OCI-M2 (cell line): ENCODE data around the gene SMIM22.

Experiments used
- DNase-seq: peaks from one replicate; lab custom pipeline; 2025; ENCODE audit not compliant: unreplicated experiment; lab: John Stamatoyannopoulos, UW

Gene SMIM22

DNA sequence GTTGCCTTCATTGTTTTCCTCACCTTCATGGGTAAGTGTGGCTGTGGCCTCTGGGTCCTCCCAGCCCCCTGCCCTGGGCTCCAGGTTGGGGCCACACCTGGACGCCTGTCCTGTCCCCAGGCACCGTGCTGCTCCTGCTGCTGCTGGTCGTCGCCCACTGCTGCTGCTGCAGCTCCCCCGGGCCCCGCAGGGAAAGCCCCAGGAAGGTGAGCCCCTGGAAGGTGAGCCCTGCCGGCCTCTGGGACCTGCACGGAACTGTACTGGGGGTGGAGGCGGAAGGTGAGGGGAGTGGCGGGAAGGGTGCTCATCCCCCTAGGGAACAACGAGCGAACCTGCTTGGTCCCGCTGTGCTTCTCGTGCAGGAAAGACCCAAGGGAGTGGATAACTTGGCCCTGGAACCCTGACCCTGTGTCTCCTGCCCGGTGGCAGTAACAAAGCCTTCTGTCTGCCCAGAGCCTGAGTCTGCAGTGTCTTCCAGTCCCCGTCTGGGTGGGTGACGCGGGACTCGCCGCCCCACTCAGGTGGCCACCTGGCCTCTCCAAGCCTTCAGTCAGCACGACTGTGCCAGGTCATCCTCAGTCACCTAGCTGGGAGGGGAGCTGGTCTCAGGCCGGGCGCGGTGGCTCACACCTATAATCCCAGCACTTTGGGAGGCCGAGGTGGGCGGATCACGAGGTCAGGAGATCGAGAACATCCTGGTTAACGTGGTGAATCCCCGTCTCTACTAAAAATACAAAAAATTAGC is 831 bp downstream of the SMIM22 start:
- DNase-seq: no peak

GRCh38 chr16:4796982-4797804 is 2.0 kb downstream of the SMIM22 start:
- DNase-seq: no peak

DNA sequence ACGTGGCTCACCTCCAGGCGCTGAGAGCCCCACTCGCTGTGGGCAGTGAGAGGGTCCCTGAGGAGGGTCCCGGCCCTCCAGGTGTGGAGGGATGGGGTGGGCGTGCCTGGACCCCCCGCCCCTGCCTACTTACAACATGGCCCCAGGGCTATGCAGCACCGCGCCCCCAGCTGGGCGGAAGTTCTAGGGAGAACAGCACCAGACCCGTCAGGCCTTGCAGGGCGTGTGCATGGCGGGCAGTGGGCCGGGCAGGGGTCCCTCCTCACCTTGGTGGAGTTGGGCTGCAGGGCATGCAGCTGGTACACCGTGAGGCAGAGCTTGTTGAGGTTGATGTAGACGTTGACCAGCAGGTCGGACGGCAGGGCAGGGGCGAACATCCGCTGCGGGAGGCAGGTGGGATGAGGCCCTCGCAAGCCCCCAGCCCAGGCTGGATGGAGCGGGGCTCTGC is 2.7 kb downstream of the SMIM22 start:
- no peak for DNase-seq

GRCh38 chr16:4798456-4798855 is 3.3 kb downstream of the SMIM22 start:
- no peak for DNase-seq

DNA sequence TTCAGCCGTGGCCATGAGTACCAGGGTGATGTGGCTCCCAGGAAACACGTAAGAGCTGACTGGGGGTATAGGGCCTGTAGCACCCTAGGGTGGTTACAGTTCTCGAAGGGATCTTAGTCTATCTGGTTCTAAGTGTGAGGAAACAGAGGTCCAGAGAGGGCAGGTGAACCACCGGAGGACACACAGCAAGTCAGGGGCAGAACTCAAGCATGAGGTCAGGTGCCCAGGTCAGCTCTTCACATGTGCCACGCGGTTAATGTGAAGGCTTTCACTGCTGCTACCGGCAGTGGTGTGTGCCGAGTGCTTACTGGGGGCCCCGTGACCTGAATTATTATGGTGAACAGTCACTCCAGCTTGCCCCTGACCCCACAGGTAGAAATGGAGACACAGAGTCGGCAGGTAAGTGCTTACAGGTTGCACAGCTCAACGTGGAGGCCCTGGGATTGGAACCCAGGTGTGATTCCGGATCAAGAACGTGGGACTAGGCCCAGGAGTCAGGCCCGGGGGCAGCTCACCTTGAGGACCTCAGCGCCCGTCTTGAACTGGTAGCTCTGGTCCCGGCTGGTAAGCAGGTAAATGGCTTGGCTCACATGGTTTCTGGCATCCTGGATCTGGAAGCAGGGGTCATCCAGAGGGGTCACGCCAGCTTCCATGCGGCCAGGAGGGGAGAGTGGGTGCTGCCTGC is 4.1 kb downstream of the SMIM22 start:
- no peak for DNase-seq

- DNase-seq: no peak
Observed at GRCh38 chr16:4800290-4801041, 5.3 kb downstream of the SMIM22 start.

GRCh38 chr16:4801051-4801961 is 6.1 kb downstream of the SMIM22 start:
- DNase-seq: no peak

DNA sequence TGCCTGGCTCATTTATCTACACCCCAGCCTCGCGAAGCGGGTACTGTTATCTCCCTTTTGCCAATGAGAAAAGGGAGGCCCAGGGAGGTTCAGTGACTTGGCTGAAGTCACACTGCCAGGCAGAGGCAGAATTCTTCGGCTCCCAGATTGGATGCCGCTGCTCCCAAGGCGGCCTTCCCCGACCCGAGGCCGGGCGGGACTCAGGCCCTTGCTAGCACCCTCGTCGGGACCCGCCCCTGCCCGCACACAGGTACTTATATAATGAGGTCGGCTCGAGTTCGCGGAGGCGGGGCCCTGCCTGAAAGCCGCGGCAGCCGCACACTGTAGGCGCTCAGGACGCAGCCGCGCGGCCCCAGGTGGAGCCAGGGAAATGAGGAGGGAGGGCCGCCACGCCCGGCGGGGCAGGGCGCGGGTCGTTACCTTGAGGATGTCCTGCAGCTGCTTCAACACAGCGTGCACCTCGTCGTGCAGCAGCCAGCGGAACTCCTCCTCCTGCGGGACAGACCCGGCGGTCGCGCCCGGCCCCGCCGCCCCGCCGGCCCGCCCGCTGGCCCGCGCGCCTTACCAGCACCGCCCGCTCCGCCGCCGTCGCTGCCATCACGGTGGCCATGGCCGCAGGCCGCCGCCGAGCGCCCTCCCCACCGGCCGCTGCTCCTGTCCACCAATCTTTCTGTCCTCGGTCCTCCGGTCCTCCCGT is 6.9 kb downstream of the SMIM22 start, which contains the start of gene ROGDI:
Gene ROGDI (minus strand): TSS at position 672 of the 697 bp plus-strand sequence. CDS start 62 bp downstream, at position 610.
- no peak for DNase-seq

- peak; percentile 49 for DNase-seq
Observed at GRCh38 chr16:4802659-4803287, 7.6 kb downstream of the SMIM22 start.

GRCh38 chr16:4803401-4803844 is 8.3 kb downstream of the SMIM22 start:
- no peak for DNase-seq

GRCh38 chr16:4803898-4804762 is 9.0 kb downstream of the SMIM22 start:
- no peak for DNase-seq

- no peak for DNase-seq
Observed at GRCh38 chr16:4805231-4805630, 10.1 kb downstream of the SMIM22 start.

GRCh38 chr16:4806280-4806679 is 11.1 kb downstream of the SMIM22 start:
- DNase-seq: no peak

DNA sequence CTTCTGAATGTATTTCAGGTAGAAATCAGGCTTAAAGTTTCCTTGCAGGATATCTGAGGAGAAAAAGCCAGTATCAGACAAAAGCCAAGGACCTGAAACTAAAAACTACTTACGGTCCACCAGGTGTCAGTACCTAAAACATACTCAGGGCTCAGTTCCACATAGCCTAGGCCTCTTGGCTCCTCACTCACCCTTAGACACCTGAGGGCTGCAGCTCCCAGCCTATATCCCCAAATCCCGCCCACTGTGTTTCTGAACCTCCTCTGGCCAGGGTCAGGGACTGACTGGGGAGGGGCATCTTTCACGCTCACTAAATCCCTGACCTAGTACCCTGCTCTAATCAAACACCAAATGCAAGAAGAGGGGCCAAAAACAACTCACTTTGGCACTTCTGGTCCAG is 16.1 kb downstream of the SMIM22 start:
- DNase-seq: no peak

- no peak for DNase-seq
Observed at GRCh38 chr16:4811773-4812172, 16.6 kb downstream of the SMIM22 start.

GRCh38 chr16:4813251-4814003 is 18.3 kb downstream of the SMIM22 start:
- no peak for DNase-seq

DNA sequence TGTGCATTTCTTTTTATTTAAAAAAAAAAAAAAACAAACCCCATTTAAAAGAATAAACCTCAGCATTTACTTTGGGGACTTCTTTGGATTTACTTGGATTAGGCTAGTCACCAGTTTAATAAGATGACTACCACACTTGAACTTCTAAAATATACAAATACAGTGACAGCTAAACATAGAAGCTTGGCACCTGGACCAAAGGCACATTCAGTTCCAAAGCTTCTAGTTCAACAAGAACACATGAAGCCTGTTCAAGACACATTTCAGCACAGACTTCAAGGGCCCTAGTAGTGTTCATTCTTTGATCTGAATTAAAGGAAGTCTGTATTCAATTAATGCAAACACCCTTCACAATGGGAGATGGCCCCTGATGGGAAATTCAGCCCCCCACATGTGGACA is 18.9 kb downstream of the SMIM22 start:
- DNase-seq: no peak
